ENCODE measurements around the gene CAPS. TPM values are rescaled to one million over a fixed set of nuclear protein-coding genes. Genes with fewer than 3 reads are reported as not detected.

CAPS gene
- total RNA-seq, 1 experiment from 2014 or later, result 5.3 TPM

- TF ChIP-seq IRF1 (CRISPR knock-in tag; IDR thresholded peaks at IDR 0.05), result no peak
These were observed 13.4 kb downstream of the CAPS start (continued) for GRCh38 chr19:5927441-5927821.

- no peak overlapping the region for H3K4me3 Mint-ChIP-seq
- no peaks in the 10 kb centered on the region for H3K27me3 Mint-ChIP-seq (ENCODE audit: low read depth)
- H3K4me1 Mint-ChIP-seq, result peaks cover 4% of the 10 kb centered on the region; the same call in 1 of the 2 replicates
- POLR2A ChIA-PET, result no interaction called here
- no peaks in the 10 kb centered on the region for H3K9me3 Mint-ChIP-seq
- CTCF ChIA-PET, result interaction anchor here (1.0 to 1.4 kb wide), 2 partner anchors 39 to 125 kb away, joined by 3 to 6 read pairs; no protein-coding TSS in a partner anchor
- H3K36me3 Mint-ChIP-seq, result peaks cover 39% of the 10 kb centered on the region
- no peak overlapping the region for H3K27ac Mint-ChIP-seq
- TF ChIP-seq GABPB1 (CRISPR knock-in tag; IDR thresholded peaks at IDR 0.05) (no peak), E2F5 (CRISPR knock-in tag; IDR thresholded peaks at IDR 0.05) (no peak), TCF7 (CRISPR knock-in tag; IDR thresholded peaks at IDR 0.05; ENCODE audit: low read depth) (no peak), NFE2L1 (CRISPR knock-in tag; IDR thresholded peaks at IDR 0.05) (no peak), FOXP1 (CRISPR knock-in tag; IDR thresholded peaks at IDR 0.05; ENCODE audit: borderline replicate concordance) (no peak)
- ATAC-seq (no peak), DNase-seq (ENCODE audit: low spot score) (no peak)
These were observed 15.1 kb downstream of the CAPS start for GRCh38 chr19:5929179-5929578.

- DNase-seq (ENCODE audit: low spot score), result no peak
- CTCF ChIA-PET, result interaction anchor here (1.0 kb wide), 1 partner anchor 38 kb away, joined by 6 read pairs; no protein-coding TSS in a partner anchor
- no peaks in the 10 kb centered on the region for H3K9me3 Mint-ChIP-seq
These were observed 15.6 kb downstream of the CAPS start for GRCh38 chr19:5929625-5930024.

GRCh38 chr19:5931251-5931650 lies 17.2 kb downstream of the CAPS start:
- POLR2A ChIA-PET, result interaction anchor here (0.6 kb wide), 1 partner anchor 179 kb away, joined by 3 read pairs; no protein-coding TSS in a partner anchor
- Mint-ChIP-seq H3K4me3 (no peak overlapping the region), H3K36me3 (peaks cover 30% of the 10 kb centered on the region), H3K4me1 (peaks cover 4% of the 10 kb centered on the region; the same call in 1 of the 2 replicates), H3K9me3 (no peaks in the 10 kb centered on the region), H3K27ac (no peak overlapping the region), H3K27me3 (ENCODE audit: low read depth) (no peaks in the 10 kb centered on the region)
- ATAC-seq (no peak), DNase-seq (ENCODE audit: low spot score) (no peak)
- CTCF ChIA-PET, result no interaction called here
- TF ChIP-seq ATF6 (CRISPR knock-in tag; IDR thresholded peaks at IDR 0.05) (no peak), ESRRA (CRISPR knock-in tag; IDR thresholded peaks at IDR 0.05; ENCODE audit: borderline replicate concordance) (no peak), PREB (CRISPR knock-in tag; IDR thresholded peaks at IDR 0.05; ENCODE audit: borderline replicate concordance) (no peak), MYBL2 (CRISPR knock-in tag; IDR thresholded peaks at IDR 0.05) (no peak), ZMAT4 (CRISPR knock-in tag; IDR thresholded peaks at IDR 0.05) (no peak), TEAD4 (CRISPR knock-in tag; IDR thresholded peaks at IDR 0.05) (no peak), FOXK1 (CRISPR knock-in tag; IDR thresholded peaks at IDR 0.05) (no peak)

More at GRCh38 chr19:5929625-5930024, 15.6 kb downstream of the CAPS start:
- POLR2A ChIA-PET, result no interaction called here
- H3K4me1 Mint-ChIP-seq, result peaks cover 4% of the 10 kb centered on the region; the same call in 1 of the 2 replicates
- peak; percentile 82 for ATAC-seq
- TF ChIP-seq ZBTB21 (CRISPR knock-in tag; IDR thresholded peaks at IDR 0.05; ENCODE audit: borderline replicate concordance), result no peak
- TF ChIP-seq ARID4B (CRISPR knock-in tag; IDR thresholded peaks at IDR 0.05; ENCODE audit: borderline replicate concordance), result no peak
- TF ChIP-seq ZNF423 (CRISPR knock-in tag; IDR thresholded peaks at IDR 0.05), result no peak
- TF ChIP-seq ZNF263 (CRISPR knock-in tag; IDR thresholded peaks at IDR 0.05; ENCODE audit: low read depth), result no peak
- TF ChIP-seq HMGA2 (CRISPR knock-in tag; IDR thresholded peaks at IDR 0.05), result no peak
- TF ChIP-seq JAZF1 (CRISPR knock-in tag; IDR thresholded peaks at IDR 0.05), result no peak
- H3K27me3 Mint-ChIP-seq (ENCODE audit: low read depth), result no peaks in the 10 kb centered on the region
- peaks cover 37% of the 10 kb centered on the region for H3K36me3 Mint-ChIP-seq
- no peak overlapping the region for H3K27ac Mint-ChIP-seq
- no peak overlapping the region for H3K4me3 Mint-ChIP-seq
